GM12878 (cell line): ENCODE data around the gene ATP5PO. TPM values are rescaled to one million over a fixed set of nuclear protein-coding genes. Genes with fewer than 3 reads are reported as not detected.

Source experiments
- ATAC-seq: fragments of 200-7000 bp; cut with Tn5 transposase; 3 replicates; pipeline ENCODE4 v1.9.1; 2020; ENCODE audit warnings: mild to moderate bottlenecking, moderate library complexity
- BruUV-seq: library from RNA; stranded (reverse); fragments of 400-500 nt; replicated peaks from 2 replicates; lab custom pipeline; 2021; lab: Mats Ljungman, UMichigan
- CTCF ChIA-PET: fragments of 300-600 bp; sonication (Branson Sonifier 250); formaldehyde crosslinking; extraction: SDS; loops from one replicate; lab custom pipeline; 2021; ENCODE audit warnings: inconsistent platforms; lab: Yijun Ruan, JAX
- POLR2A ChIA-PET: fragments of 350-600 bp; formaldehyde crosslinking; extraction: SDS; loops from one replicate; lab custom pipeline; 2021; ENCODE audit warnings: inconsistent platforms; lab: Charles Lee
- RAD21 ChIA-PET: fragments of 300-600 bp; sonication (Branson Sonifier 250); formaldehyde crosslinking; loops from one replicate; lab custom pipeline; 2023; ENCODE audit warnings: antibody characterized with exemption; ENCODE audit not compliant: unreplicated experiment; lab: Charles Lee
- SMC1A ChIA-PET: fragments of 300-600 bp; sonication (Branson Sonifier 250); formaldehyde crosslinking; loops from one replicate; lab custom pipeline; 2023; ENCODE audit not compliant: unreplicated experiment, uncharacterized antibody; lab: Charles Lee
- DNase-seq: peaks from one replicate; pipeline ENCODE4 v3.0.0-alpha.2; 2011; ENCODE audit warnings: low read depth, low spot score
- FAIRE-seq: peaks from 3 replicates; lab custom pipeline; 2011; peaks lifted over from hg19 to GRCh38; lab: Jason Lieb, UNC
- H2AFZ ChIP-seq: 2 replicates; pipeline ENCODE4 v1.6.0; 2011; ENCODE audit warnings: low read depth, low read length, control low read depth; ENCODE audit not compliant: control insufficient read depth
- H3K27ac ChIP-seq: 2 replicates; pipeline ENCODE4 v1.5.1; 2011; ENCODE audit warnings: control low read depth; ENCODE audit not compliant: control insufficient read depth, insufficient read depth
- H3K27me3 ChIP-seq, 2 experiments: replicated peaks in 1 of 2; 2 replicates each; pipeline versions ENCODE4 v1.6.0 to v1.6.1; 2011; ENCODE audit warnings: low read length in 1 of 2; ENCODE audit not compliant: control insufficient read depth in 2 of 2, insufficient read depth in 2 of 2
- H3K36me3 ChIP-seq, 2 experiments: 2 replicates each; pipeline ENCODE4 v1.5.1; 2011; ENCODE audit warnings: low read length in 1 of 2; ENCODE audit not compliant: control insufficient read depth in 2 of 2, insufficient read depth in 2 of 2
- H3K4me1 ChIP-seq: 2 replicates; pipeline ENCODE4 v1.6.1; 2011; ENCODE audit warnings: mild to moderate bottlenecking, low read length, moderate library complexity, mixed read lengths; ENCODE audit not compliant: control insufficient read depth, insufficient read depth
- H3K4me2 ChIP-seq: 2 replicates; pipeline ENCODE4 v1.6.0; 2011; ENCODE audit warnings: control low read depth; ENCODE audit not compliant: control insufficient read depth, insufficient read depth
- H3K4me3 ChIP-seq: fragments of 200-600 bp; sonication (generic); 2 replicates; pipeline ENCODE4 v1.5.1; 2016
- H3K79me2 ChIP-seq: 2 replicates; pipeline ENCODE4 v1.6.0; 2011; ENCODE audit warnings: low read length; ENCODE audit not compliant: control insufficient read depth, insufficient read depth
- H3K9ac ChIP-seq: 2 replicates; pipeline ENCODE4 v1.8.0; 2011; ENCODE audit warnings: low read length, control low read depth, mixed read lengths; ENCODE audit not compliant: control insufficient read depth, insufficient read depth
- H3K9me3 ChIP-seq: replicated peaks from 3 replicates; pipeline ENCODE4 v1.5.1; 2011; ENCODE audit warnings: mild to moderate bottlenecking, low read length; ENCODE audit not compliant: control insufficient read depth, insufficient read depth
- H4K20me1 ChIP-seq: 2 replicates; pipeline ENCODE4 v1.6.0; 2011; ENCODE audit not compliant: control insufficient read depth, insufficient read depth
- ATF2 ChIP-seq: IDR thresholded peaks from 2 replicates; pipeline ENCODE4 v1.6.1; 2012; ENCODE audit warnings: low read length, inconsistent platforms
- BACH1 ChIP-seq: fragments of 450-650 bp; IDR thresholded peaks from 2 replicates; pipeline ENCODE4 v1.6.1; 2017; ENCODE audit warnings: mild to moderate bottlenecking, borderline replicate concordance
- IRF3 ChIP-seq: fragments of 450-650 bp; IDR thresholded peaks from 2 replicates; pipeline ENCODE4 v1.6.1; 2014; ENCODE audit warnings: mild to moderate bottlenecking
- RUNX3 ChIP-seq: IDR thresholded peaks from 2 replicates; pipeline ENCODE4 v1.6.1; 2012; ENCODE audit warnings: low read length, inconsistent platforms
- SMAD1 ChIP-seq: fragments of 450-650 bp; IDR thresholded peaks from 2 replicates; pipeline ENCODE4 v1.6.1; 2018; ENCODE audit warnings: mild to moderate bottlenecking, low read depth; ENCODE audit not compliant: partially characterized antibody
- SREBF2 ChIP-seq: IDR thresholded peaks from 2 replicates; pipeline ENCODE4 v1.6.1; 2012; ENCODE audit warnings: mild to moderate bottlenecking, low read length
- TCF7 ChIP-seq: IDR thresholded peaks from 2 replicates; pipeline ENCODE4 v1.6.1; 2014; ENCODE audit warnings: antibody characterized with exemption, borderline replicate concordance
- ZSCAN29 ChIP-seq: fragments of 450-650 bp; IDR thresholded peaks from 2 replicates; pipeline ENCODE4 v1.6.1; 2017; ENCODE audit warnings: mild to moderate bottlenecking, moderate library complexity
- WGBS: methylation state at CpG from one replicate; pipeline ENCODE4 v1.1.6; 2016; ENCODE audit warnings: low lambda C conversion rate; ENCODE audit not compliant: insufficient replicate concordance, insufficient coverage; ENCODE audit errors: missing lambda C conversion rate; 5-methylcytosine and 5-hydroxymethylcytosine counted together
- in situ Hi-C: fragments of 300-500 bp; cut with MboI; formaldehyde crosslinking; loops from 9 replicates; pipeline ENCODE4 v1.14.3; 2018; ENCODE audit warnings: mixed read lengths
- intact Hi-C: fragments of 100-400 bp; cut with micrococcal nuclease; formaldehyde crosslinking; loops from one replicate; pipeline ENCODE4 v1.14.2; 2022; ENCODE audit not compliant: unreplicated experiment
- polyA plus RNA-seq, 11 experiments: library from polyadenylated mRNA; depleted of rRNA in 4 of 11; unstranded in 6 of 11; stranded (reverse) in 5 of 11; fragments of >200 nt; fragmentation: Nextera tagmentation in 4 of 11; fragmentation: Illumina TruSeq in 1 of 11; extraction: Ambion mirVana in 4 of 11; extraction: Trizol in 1 of 11; gene quantifications; 1 replicate in 1 of 11; 2 replicates in 10 of 11; pipeline versions ENCODE4 v1.2.1 to v1.2.3, GENCODE V29; 2011 to 2016; ENCODE audit warnings: inconsistent platforms in 2 of 11, missing spikeins in 2 of 11, low read depth in 1 of 11
- total RNA-seq, 4 experiments: library from RNA; depleted of rRNA in 3 of 4; stranded (reverse); fragments of >200 nt in 3 of 4; fragmentation: Illumina TruSeq in 1 of 4; extraction: Trizol in 1 of 4; gene quantifications; 2 replicates each; pipeline versions ENCODE4 v1.2.1 to v1.2.3, GENCODE V29; 2013 to 2021

Gene ATP5PO
- total and polyA plus RNA-seq, 10 of the 15 experiments (the other 5 are each of a cell fraction or from before 2014, with no cell fraction given): 251 to 1,656 (median 470) TPM

GRCh38 chr21:33872881-33873515 is 42.6 kb downstream of the ATP5PO start:
- no peak for TF ChIP-seq ZSCAN29
- TF ChIP-seq SREBF2: no peak
- no peak for TF ChIP-seq RUNX3
- TF ChIP-seq ATF2: no peak
- no peak for TF ChIP-seq SMAD1
- TF ChIP-seq TCF7: no peak
- TF ChIP-seq IRF3: no peak
- no peak for TF ChIP-seq BACH1
- TF ChIP-seq, all 136 proteins: peak for 0
- FAIRE-seq (no peak), ATAC-seq (no peak), DNase-seq (no peak)
- Histone ChIP-seq H2AFZ (no peak overlapping the region), H3K9me3 (no peaks in the 10 kb centered on the region), H3K36me3 (no peaks in the 10 kb centered on the region), H3K79me2 (no peaks in the 10 kb centered on the region), H3K27ac (no peak overlapping the region), H3K27me3 (no peaks in the 10 kb centered on the region), H3K9ac (no peak overlapping the region), H3K4me1 (no peaks in the 10 kb centered on the region), H4K20me1 (no peaks in the 10 kb centered on the region), H3K4me3 (no peak overlapping the region), H3K4me2 (no peak overlapping the region)
- BruUV-seq: no TSS peak
- ChIA-PET CTCF (no interaction called here), POLR2A (no interaction called here), SMC1A (no interaction called here), RAD21 (no interaction called here)
- WGBS: 25% methylated on average over 4 of the region's 4 CpGs
- in situ Hi-C loops (no loop called here), intact Hi-C loops (no loop called here)
